GM21786 (cell line): Measurements from ENCODE around the gene ZMYND8.

Experiments used
- ATAC-seq: cut with Tn5 transposase; IDR thresholded peaks from one replicate; pipeline ENCODE4 v1.9.1; 2021; ENCODE audit not compliant: unreplicated experiment

The ZMYND8 gene

DNA sequence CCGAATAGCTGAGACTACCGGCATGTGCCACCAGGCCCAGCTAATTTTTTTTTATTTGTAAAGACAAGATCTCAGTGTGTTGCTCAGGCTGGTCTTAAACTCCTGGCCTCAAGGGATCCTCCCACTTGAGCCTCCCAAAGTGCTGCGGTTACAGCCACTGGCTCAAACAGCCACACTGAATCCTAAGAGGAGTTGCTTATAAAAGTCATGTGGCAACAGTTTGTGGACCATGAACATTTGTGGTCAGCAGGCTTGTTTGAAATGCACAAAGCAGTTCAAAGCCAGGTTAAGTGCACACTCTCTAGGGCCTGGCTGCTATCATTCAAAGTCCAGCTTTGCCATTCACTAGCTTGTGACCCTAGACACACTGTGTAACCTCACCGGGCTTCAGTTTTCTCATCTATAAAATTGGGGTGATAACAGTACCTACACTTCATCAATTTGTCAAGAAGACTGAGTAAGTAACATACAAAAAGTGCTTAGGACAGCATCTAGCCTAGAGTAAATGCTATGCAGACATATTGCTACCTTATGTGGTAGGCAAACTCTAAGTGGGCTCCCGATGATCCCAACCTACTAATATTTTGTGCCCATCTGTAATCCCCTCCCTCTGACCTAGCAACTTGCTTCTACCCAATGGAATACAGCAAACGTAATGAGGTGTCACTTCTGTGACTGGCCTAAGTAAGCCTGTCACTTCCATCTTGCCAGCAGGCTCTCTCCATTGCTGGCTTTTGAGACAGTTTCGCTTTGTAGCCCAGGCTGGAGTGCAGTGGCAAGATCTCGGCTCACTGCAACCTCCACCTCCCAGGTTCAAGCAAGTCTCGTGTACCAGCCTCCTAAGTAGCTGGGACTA, 122.9 kb downstream of the ZMYND8 start:
- ATAC-seq = no peak

DNA sequence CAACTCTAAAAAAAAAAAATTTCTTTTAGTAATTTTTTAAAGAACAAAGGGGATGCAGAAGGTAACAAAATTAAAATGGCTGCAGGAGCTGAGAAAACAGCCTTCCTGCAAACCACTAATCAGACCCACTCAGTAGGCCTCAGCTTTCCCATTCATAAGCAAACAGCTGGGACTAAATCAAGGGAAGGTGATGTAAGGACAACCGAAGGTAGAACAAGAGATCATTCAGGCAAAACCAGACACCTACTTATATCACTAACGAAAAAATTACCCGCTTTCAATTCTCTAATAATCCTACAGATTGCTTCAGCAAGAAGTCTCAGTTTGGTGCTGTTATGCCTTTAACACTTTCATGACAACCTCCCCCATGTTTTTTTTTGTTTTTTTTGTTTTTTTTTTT, 124.0 kb downstream of the ZMYND8 start:
- no peak for ATAC-seq

DNA sequence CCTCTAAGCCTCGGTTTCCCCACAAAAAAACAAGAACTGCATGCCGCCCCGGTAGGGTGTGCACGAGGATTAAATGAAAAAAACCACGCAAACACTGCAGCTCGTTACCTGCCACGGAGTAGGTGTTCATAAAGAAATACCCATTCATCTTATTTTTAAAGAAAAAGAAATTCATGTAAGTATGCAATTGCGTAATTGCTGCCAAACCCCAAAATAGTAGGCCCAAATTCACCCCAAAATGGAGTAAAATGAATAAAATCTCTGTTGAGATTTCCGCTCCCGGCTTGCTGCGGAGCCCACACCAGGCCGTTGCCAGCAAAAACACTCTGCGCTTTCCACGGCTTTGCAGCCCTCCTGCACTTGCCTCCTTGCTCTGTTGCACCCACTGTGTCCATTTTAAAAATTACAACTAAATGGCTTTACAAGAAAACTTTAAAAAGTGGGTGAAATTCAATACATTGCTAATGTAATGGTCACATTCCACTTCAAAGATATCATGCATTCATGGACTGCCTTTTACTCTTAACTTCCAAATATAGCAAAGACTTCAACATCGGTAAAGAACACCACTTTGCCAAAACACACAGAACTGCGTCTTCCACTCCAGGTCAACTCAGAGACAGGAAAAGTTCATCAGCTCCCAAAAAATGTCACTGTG, 125.0 kb downstream of the ZMYND8 start:
- ATAC-seq = no peak

DNA sequence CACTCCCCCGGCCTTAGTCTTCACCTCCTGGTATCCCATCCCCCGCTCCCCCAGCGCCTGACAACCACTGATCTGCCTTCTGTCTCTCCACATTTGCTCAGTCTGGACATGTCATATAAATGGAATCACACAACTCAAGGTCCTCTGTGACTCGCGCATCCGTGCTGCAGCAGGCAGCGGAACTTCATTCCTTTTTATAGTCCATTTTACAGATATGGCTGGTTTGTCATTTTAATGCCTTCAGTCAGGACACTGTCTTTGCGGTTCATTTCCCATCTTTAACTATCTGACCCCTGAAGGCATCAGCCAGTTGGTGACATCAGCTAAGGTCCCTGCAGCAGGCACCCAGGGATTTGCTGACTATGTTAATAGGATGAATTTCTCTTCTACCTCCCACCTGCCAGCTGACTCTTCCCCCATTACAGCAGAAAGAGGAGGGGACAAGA, 125.7 kb downstream of the ZMYND8 start:
- no peak for ATAC-seq

DNA sequence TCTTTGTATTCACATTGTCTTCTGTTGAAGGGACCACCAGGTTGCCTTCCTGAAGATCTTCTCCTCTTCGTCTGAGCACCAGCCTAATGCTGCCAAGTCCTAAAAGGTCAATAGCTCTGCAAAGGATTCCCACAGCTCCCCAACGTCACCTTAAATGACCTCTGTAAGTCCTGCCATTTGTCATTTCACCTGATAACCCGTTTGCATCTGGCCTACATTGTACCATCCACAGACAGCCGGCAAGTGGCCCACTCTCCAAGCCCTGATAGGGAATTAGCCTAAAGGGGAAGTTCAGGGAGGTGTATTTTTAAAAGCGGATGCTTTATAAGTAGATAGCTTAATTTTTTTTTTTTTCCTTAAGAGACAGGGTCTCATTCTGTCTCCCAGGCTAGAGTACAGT, 127.8 kb downstream of the ZMYND8 start:
- no peak for ATAC-seq

DNA sequence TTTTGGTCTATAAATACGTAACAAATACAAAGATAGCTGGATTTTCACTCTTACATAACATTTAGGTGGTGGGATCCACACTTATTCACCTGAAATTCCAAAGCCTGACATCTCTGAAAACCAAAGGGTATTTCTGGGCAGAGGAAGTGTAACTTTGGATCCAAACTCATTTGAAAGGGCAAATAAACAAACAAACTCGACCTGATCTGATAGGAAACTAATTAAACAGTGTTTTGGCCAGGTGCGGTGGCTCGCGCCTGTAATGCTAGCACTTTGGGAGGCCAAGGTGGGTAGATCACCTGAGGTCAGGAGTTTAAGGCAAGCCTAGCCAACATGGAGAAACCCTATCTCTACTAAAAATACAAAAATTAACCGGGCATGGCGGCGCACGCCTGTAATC, 128.9 kb downstream of the ZMYND8 start:
- no peak for ATAC-seq

DNA sequence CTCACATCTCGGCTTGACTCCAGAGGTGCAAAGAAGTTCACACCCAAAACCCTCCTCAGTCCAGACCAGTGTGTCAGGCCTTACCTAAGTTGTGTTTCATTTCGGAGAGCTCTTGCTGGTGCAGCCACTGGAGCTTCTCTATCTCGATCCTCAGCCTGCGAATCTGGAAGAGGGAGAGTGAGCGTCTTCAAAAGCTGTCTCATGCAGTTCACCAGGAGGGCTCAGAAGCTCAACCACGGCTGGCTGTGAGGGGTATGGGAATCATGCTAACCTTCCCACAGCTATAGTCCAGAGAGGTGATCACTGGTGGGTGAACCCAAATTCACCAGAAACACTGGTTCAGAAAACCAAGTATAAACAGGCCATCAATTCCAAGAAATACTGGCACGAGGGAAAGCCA, 129.4 kb downstream of the ZMYND8 start:
- ATAC-seq = no peak

DNA sequence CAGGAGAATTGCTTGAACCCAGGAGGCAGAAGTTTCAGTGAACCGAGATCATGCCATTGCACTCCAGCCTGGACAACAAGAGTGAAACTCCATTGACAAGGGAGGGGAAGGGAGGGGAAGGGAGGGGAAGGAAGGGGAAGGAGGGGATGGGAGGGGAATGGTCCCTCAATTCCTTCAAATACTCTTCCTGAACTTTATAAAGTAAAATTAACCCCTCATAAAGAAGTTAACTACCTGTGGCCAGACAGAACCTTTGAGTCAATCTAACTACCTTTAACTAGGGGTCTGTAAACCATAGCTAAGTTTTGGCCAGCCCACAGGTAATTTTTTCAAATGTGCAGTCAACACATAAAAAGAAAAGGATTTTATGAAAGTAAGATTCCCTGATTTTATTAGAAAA, 131.0 kb downstream of the ZMYND8 start:
- ATAC-seq = no peak

DNA sequence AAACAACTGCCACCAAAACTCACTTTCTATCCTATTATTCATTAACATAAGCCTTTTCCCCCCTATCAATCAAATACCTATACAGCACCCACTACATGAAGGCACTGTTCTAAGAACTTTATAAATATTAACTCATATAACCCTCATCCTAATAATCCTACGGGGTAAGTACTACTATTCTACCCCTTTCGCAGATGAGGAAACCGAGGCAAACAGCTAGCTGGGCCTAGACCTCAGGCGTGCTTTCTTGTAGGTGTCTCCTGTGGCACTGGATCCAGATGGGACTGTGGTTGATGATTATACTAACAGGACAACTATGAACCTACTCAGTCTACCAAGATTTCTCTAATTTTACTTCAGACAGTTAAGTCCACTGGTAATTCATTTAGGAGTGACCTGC, 131.6 kb downstream of the ZMYND8 start:
- no peak for ATAC-seq

DNA sequence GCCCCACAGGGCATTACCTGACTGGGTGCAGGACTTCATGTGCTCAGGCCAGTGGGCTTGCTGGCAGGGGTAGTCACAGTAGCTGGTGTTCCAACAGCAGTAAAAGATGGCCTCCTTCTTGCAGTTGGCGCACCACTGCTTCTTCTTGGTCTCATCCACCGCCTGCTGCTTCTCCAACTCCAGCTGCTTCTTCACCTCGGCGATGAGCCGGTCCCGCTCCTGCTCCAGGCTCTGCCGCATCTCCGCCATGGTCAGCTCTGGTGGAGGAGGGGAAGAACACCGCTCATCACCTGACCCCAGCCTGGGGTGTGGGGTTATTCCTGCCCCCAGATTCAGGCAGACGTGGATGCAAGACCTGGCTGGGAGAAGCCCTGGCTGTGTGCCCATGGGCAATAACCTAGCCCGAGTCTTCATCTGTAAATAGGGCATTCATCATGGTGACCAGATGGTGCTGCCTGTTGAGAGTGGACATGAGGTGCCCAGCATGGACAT, 132.2 kb downstream of the ZMYND8 start:
- ATAC-seq = no peak

DNA sequence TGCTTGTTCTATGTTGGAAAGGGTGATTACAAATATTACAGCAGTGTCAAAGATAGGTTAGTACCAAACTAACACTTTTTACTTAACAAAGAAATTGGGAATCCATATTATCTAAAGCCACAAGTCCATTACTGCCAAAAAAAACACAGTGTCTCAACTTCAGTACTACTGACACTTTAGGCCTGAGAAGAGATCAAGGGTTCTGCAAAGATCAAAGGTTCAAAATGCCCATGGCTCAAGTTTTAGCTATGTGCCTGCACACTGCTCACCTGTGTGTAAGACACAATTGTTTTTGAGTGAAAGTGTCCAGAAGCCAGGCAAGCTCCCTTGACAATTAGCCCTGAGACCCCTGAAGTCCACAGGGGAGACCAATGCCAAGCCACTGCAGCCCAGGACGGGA, 132.6 kb downstream of the ZMYND8 start:
- ATAC-seq = no peak

DNA sequence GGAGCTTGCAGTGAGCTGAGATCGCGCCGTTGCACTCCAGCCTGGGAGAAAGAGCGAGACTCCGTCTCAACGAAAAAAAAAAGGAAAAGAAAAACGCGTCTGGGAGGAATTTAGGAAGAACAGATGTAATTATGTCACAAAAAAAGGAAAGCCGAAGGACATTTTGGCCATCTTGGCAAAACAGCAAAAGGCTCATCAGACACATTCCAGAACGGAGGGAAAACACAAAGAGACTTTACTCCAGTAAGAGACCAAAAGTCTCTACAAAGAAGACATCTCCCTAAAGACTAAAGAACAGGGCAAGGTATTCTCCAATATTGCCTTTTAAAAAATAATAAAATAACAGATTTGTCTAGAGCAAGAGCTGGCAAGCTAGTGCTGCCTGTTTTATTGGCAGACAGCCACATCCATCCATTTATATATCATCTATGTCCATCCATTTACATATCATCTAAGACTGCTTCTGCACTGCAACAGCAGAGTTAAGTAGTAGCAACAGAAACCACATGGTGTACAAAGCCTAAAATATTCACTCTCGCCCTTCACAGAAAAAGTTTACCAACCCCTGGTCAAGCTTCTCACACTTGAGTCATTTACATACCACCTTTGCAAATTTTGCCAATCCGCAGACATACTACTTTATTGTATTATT, 133.9 kb downstream of the ZMYND8 start:
- no peak for ATAC-seq

DNA sequence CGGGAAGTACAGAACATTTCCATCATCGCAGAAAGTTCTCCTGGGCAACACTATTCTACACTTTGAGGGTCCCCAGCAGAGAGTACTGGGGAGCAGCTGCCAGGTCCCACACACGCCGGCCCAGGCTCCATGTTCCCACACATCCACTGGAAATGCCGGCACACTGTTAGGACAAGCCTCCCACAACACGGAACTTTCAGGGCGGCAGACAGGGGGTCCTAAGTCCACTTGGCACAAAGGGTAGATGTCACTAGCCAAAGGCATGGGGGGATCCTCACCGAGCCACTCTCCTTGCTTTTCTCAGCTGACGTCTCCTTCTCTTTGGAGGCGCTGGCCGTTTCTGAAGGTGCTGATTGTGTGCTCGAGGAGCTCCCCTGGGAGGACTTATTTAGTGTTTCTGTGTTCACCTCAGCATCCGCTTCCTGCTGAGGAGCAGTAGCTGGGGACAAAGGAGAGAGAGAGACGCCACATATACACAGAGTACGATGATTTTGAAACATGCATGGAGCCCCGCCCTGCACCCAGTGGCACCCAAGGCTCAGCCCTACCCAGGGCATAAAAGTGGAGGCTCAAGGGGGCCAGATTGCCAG, 135.4 kb downstream of the ZMYND8 start:
- ATAC-seq = no peak

DNA sequence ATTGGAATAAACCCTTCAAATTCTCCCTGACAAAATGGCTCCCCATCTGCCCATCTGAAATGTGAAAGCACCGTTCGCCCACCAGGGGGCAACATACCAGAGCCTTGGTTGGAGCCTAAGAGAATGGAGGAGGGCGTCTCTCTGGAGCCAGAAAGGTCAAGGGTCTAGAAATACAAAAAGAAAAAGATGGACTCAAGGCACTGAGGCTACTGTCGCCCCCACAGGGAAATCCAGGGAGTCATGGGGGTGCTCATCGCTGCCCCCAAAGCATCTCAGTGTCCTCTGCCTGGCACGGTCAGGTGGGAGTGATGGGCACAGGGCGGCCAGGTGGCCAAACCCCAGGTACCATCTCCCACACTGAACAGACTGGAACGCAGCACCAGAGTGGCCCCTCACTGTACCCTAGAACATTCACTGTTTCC, 136.3 kb downstream of the ZMYND8 start:
- ATAC-seq = no peak

DNA sequence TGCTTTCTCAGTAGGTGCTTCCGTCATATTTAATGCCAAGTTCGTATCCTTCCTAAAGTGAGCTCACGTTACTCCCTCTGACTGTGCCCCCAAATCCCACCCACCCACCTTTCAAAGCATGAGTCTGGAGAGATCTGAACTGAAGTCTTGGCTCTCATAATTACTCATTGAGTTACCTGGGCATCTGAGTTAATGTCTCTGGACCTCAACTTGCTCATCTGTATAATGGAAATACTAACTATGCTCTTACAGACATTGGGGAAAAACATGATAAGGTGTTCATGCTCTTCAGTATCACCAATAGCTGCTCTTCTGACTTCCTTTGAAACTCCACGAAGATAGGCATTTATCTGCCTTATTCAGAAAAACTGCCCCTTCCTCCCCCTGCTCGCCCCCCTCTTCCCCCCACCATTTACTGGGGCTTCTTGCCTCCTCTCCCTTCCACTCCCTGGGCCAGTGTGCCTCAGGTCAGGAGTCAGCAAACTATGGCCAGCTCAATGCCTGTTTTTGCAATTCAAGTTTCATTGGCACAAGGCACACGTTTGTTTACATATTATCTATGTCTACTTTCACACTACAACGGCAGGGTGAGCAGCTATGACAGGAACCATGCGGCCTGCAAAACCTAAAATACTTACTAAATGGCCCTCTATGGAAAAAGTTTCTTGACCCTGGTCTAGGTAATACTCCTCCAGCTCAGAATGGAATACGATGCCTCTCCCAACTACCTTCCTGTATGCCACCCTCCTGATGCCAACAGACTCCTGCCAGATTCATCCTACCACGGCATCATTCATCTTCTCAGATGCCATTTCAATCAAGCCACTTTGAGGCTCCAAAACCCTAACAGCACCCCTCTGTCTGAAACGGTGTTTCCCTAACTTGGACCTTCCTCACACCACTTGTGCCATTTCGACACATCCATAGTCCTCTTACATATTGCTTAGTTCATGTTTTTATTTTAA, 138.7 kb downstream of the ZMYND8 start:
- ATAC-seq = no peak

DNA sequence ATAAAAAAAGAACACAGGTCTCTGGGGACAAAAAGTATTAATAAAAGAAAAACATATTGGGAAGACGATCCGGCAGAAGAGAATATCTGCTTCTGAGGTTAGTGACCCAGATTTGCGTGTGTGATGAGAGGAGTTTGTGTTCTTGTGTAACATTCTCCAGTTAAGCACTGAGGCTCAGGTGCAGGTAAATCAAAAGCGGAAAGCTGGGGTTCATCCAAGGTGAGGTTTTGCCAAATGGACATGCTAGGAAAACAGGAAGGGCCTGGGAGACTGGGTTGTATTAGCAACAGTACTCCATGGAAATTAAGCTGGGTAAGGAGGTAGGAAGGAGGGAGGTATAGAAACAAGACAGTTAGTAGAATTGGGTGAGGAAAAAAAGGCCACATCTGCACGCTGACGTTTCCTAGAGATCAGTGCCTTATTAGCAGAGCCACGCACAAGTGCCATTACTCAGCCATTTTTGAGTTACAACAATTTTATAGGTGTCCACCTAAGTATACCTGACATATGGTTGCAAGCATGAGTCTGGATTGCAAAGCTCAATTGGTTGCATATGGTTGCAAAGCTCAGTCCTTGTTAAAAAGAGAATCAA, 139.6 kb downstream of the ZMYND8 start:
- ATAC-seq = no peak

DNA sequence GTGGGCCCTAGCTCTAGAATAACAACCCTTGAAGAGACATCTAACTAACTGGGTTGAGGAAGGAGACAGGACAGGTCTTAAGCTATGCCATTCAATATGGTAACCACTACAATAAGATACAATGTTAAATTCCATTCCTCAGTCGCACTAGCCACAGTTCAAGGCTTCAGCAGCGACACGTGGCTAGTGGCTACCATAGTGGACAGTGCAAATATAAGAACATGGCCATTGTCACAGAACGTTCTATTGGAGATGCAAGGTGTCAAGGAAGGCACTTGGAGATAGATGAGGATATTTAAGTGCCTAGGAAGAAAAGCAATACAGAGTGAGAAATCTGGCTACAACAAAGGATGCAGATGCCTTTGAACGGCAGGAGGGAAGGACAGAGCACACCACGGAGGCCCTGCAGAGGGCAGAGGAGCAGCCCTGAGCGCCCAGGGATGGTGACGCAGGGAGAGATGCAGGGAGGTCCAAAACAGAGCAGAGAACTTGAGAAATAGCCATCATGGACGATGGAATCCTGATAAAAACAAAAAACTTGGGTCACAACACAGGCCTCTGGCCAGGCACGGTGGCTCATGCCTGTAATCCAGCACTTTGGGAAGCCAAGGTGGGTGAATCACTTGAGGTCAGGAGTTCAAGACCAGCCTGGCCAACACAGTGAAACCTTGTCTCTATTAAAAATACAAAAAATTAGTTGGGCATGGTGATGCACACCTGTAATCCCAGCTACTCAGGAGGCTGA, 140.7 kb downstream of the ZMYND8 start:
- no peak for ATAC-seq

DNA sequence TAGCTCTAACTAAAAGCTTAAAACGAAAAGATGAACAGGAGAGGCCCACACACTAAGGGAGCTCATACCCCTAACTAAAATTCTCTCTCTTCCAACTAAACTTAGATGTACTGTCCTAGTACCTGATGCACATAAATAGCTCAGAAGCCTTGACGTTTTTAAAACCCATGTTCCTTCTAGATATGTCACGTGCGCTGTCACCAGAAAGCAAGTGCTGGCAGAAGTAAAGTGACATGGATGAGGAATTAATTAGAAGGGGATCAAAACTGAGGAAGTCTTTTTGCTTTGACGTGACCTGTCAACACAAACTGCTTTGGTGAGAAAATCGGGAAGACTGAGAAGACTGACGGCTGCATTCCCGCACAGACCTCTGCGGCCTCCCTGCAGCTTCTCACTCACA, 142.5 kb downstream of the ZMYND8 start:
- ATAC-seq = no peak

DNA sequence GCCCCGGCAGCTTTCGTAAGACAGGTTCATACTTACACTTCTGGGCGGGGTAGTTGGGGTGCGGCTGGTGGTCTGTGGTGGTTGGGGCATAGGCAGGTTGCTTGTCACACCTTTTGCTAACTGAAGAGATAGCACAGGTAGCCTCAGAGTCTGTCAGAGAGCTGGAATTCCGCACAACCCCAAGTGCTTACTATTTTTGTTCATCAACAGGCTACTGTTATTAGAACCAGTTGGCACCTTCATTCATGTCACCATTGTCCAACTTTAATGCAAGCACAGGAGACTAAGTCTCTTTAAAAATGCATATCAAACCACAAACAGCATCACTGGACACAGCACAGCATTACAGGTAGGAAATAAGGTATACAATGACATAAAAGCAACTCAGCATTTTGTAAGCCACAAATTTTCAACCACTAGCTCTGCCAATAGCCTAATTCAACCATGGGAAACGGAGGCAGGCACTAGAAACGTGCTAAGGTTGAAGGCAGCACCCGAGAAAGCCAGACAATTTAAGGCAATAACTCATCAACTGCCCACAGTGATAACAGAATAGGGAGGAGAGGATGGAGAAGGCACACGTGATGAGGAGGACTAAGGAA, 143.8 kb downstream of the ZMYND8 start:
- ATAC-seq = no peak
